ENCODE measurements around the gene MCU. TPM values are rescaled to one million over a fixed set of nuclear protein-coding genes. Genes with fewer than 3 reads are reported as not detected.
A peak's percentile ranks its signal among the peaks of the same experiment; 100 is the strongest.

The MCU gene
- total and polyA plus RNA-seq, 10 of the 15 experiments (the other 5 are each of a cell fraction or from before 2014, with no cell fraction given), result 5.1 to 49.1 (median 17.9) TPM

GRCh38 chr10:72694476-72695369 is 2.8 kb downstream of the MCU start (continued):
- TF ChIP-seq, protein P1, sequence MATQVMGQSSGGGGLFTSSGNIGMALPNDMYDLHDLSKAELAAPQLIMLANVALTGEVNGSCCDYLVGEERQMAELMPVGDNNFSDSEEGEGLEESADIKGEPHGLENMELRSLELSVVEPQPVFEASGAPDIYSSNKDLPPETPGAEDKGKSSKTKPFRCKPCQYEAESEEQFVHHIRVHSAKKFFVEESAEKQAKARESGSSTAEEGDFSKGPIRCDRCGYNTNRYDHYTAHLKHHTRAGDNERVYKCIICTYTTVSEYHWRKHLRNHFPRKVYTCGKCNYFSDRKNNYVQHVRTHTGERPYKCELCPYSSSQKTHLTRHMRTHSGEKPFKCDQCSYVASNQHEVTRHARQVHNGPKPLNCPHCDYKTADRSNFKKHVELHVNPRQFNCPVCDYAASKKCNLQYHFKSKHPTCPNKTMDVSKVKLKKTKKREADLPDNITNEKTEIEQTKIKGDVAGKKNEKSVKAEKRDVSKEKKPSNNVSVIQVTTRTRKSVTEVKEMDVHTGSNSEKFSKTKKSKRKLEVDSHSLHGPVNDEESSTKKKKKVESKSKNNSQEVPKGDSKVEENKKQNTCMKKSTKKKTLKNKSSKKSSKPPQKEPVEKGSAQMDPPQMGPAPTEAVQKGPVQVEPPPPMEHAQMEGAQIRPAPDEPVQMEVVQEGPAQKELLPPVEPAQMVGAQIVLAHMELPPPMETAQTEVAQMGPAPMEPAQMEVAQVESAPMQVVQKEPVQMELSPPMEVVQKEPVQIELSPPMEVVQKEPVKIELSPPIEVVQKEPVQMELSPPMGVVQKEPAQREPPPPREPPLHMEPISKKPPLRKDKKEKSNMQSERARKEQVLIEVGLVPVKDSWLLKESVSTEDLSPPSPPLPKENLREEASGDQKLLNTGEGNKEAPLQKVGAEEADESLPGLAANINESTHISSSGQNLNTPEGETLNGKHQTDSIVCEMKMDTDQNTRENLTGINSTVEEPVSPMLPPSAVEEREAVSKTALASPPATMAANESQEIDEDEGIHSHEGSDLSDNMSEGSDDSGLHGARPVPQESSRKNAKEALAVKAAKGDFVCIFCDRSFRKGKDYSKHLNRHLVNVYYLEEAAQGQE (IDR thresholded peaks at IDR 0.05; ENCODE audit: low read depth, low read length), result no peak

DNA sequence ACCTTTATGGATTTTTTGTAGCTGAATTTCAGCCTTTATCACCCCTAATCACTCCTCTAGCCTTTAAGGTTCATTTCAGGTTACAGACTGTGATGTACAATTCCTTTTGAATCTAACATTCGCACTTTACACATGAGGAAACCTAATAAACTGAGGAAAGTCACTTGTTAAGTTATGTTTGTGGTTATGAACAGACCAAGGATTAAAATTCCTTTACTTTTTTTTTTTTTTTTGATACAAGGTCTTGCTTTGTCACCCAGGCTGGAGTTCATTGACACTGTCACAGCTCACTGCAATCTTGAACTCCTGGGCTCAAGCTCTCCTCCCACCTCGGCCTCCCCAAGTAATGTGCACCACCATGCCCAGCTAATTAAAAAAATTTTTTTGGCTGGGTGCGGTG is 3.6 kb downstream of the MCU start:
- ChIA-PET CTCF (interaction anchor here (0.6 to 6.0 kb wide), 17 partner anchors 10 to 392 kb away, joined by 3 to 46 read pairs (median 4); partner anchors contain the start of gene MICU1), SMC1A (ENCODE audit: uncharacterized antibody, unreplicated experiment) (interaction anchor here (0.6 to 1.8 kb wide), 15 partner anchors 8 to 441 kb away, joined by 3 to 7 read pairs (median 4); no protein-coding TSS in a partner anchor), RAD21 (ENCODE audit: unreplicated experiment) (interaction anchor here (1.2 to 2.7 kb wide), 2 partner anchors 11 to 138 kb away, joined by 3 to 15 read pairs; no protein-coding TSS in a partner anchor), POLR2A (interaction anchor here (0.6 to 1.5 kb wide), 4 partner anchors 10 to 762 kb away, joined by 3 to 7 read pairs (median 6); partner anchors contain the start of gene MICU1)
- H3K36me3 ChIP-seq (ENCODE audit: control insufficient read depth in 2 of 2, insufficient read depth in 2 of 2, low read length in 1 of 2), result no peaks in the 10 kb centered on the region
- no peaks in the 10 kb centered on the region for H4K20me1 ChIP-seq (ENCODE audit: control insufficient read depth, insufficient read depth)
- no peak overlapping the region for H3K4me3 ChIP-seq
- ATAC-seq (no peak), DNase-seq (ENCODE audit: low read depth, low spot score) (no peak), FAIRE-seq (no peak)
- peaks cover 10% of the 10 kb centered on the region for H3K4me1 ChIP-seq (ENCODE audit: control insufficient read depth, insufficient read depth, low read length)
- no peaks in the 10 kb centered on the region for H3K9me3 ChIP-seq (replicated peaks; ENCODE audit: control insufficient read depth, insufficient read depth, low read length)
- H3K79me2 ChIP-seq (ENCODE audit: control insufficient read depth, insufficient read depth, low read length), result peaks cover 21% of the 10 kb centered on the region
- 87% methylated on average over 3 of the region's 3 CpGs for WGBS (ENCODE audit: insufficient coverage, insufficient replicate concordance, low lambda C conversion rate, missing lambda C conversion rate)
- BruUV-seq (replicated peaks), result no TSS peak
- H3K27me3 ChIP-seq (replicated peaks in 1 of 2; ENCODE audit: control insufficient read depth in 2 of 2, insufficient read depth in 2 of 2, low read length in 1 of 2), result no peaks in the 10 kb centered on the region
- no peak overlapping the region for H3K27ac ChIP-seq (ENCODE audit: control insufficient read depth, insufficient read depth)
- H3K9ac ChIP-seq (ENCODE audit: control insufficient read depth, insufficient read depth, low read length), result no peak overlapping the region
- H3K4me2 ChIP-seq (ENCODE audit: control insufficient read depth, insufficient read depth), result peak overlapping the region; percentile 52
- in situ Hi-C loops (cut with MboI), result no loop called here
- H2AFZ ChIP-seq (ENCODE audit: control insufficient read depth, low read depth, low read length), result no peak overlapping the region
- intact Hi-C loops (cut with micrococcal nuclease; ENCODE audit: unreplicated experiment), result loop anchor here (2.0 to 10.0 kb wide), 2 partner anchors 131 to 139 kb away; no protein-coding TSS in a partner anchor
- TF ChIP-seq TCF7 (IDR thresholded peaks at IDR 0.05; ENCODE audit: borderline replicate concordance), result no peak
- TF ChIP-seq POU2F2 (IDR thresholded peaks at IDR 0.05; ENCODE audit: borderline replicate concordance, low read depth, low read length), result no peak
- TF ChIP-seq RBBP5 (conservative IDR thresholded peaks at IDR 0.05), result no peak
- no peak for TF ChIP-seq JUNB (IDR thresholded peaks at IDR 0.05)
- TF ChIP-seq, protein P2, sequence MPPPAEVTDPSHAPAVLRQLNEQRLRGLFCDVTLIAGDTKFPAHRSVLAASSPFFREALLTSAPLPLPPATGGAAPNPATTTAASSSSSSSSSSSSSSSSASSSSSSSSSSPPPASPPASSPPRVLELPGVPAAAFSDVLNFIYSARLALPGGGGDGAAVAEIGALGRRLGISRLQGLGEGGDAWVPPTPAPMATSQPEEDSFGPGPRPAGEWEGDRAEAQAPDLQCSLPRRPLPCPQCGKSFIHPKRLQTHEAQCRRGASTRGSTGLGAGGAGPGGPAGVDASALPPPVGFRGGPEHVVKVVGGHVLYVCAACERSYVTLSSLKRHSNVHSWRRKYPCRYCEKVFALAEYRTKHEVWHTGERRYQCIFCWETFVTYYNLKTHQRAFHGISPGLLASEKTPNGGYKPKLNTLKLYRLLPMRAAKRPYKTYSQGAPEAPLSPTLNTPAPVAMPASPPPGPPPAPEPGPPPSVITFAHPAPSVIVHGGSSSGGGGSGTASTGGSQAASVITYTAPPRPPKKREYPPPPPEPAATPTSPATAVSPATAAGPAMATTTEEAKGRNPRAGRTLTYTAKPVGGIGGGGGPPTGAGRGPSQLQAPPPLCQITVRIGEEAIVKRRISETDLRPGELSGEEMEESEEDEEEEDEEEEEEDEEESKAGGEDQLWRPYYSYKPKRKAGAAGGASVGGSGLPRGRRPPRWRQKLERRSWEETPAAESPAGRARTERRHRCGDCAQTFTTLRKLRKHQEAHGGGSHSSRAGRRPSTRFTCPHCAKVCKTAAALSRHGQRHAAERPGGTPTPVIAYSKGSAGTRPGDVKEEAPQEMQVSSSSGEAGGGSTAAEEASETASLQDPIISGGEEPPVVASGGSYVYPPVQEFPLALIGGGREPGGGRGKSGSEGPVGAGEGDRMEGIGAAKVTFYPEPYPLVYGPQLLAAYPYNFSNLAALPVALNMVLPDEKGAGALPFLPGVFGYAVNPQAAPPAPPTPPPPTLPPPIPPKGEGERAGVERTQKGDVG (CRISPR knock-in tag; IDR thresholded peaks at IDR 0.05), result no peak
- TF ChIP-seq, protein P3, sequence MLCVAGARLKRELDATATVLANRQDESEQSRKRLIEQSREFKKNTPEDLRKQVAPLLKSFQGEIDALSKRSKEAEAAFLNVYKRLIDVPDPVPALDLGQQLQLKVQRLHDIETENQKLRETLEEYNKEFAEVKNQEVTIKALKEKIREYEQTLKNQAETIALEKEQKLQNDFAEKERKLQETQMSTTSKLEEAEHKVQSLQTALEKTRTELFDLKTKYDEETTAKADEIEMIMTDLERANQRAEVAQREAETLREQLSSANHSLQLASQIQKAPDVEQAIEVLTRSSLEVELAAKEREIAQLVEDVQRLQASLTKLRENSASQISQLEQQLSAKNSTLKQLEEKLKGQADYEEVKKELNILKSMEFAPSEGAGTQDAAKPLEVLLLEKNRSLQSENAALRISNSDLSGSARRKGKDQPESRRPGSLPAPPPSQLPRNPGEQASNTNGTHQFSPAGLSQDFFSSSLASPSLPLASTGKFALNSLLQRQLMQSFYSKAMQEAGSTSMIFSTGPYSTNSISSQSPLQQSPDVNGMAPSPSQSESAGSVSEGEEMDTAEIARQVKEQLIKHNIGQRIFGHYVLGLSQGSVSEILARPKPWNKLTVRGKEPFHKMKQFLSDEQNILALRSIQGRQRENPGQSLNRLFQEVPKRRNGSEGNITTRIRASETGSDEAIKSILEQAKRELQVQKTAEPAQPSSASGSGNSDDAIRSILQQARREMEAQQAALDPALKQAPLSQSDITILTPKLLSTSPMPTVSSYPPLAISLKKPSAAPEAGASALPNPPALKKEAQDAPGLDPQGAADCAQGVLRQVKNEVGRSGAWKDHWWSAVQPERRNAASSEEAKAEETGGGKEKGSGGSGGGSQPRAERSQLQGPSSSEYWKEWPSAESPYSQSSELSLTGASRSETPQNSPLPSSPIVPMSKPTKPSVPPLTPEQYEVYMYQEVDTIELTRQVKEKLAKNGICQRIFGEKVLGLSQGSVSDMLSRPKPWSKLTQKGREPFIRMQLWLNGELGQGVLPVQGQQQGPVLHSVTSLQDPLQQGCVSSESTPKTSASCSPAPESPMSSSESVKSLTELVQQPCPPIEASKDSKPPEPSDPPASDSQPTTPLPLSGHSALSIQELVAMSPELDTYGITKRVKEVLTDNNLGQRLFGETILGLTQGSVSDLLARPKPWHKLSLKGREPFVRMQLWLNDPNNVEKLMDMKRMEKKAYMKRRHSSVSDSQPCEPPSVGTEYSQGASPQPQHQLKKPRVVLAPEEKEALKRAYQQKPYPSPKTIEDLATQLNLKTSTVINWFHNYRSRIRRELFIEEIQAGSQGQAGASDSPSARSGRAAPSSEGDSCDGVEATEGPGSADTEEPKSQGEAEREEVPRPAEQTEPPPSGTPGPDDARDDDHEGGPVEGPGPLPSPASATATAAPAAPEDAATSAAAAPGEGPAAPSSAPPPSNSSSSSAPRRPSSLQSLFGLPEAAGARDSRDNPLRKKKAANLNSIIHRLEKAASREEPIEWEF (IDR thresholded peaks at IDR 0.05; ENCODE audit: insufficient replicate concordance, low read depth, low read length), result no peak
- TF ChIP-seq SMAD5 (IDR thresholded peaks at IDR 0.05; ENCODE audit: low read depth), result no peak

Measured in GM12878 (cell line).